GM18507 (cell line): Measurements from ENCODE around the gene PRKCZ.
"Not testable (repeated sequence)": the region's sequence is repeated elsewhere in the genome, so short reads cannot be mapped to it uniquely, and the experiment has no call there.

Experiments
- DNase-seq: peaks from one replicate; pipeline ENCODE4 v3.0.0; 2011; ENCODE audit warnings: low read depth; ENCODE audit not compliant: insufficient read length; ENCODE audit errors: extremely low spot score
- FAIRE-seq: peaks from 2 replicates; lab custom pipeline; 2011; peaks lifted over from hg19 to GRCh38; lab: Jason Lieb, UNC

Gene PRKCZ

DNA sequence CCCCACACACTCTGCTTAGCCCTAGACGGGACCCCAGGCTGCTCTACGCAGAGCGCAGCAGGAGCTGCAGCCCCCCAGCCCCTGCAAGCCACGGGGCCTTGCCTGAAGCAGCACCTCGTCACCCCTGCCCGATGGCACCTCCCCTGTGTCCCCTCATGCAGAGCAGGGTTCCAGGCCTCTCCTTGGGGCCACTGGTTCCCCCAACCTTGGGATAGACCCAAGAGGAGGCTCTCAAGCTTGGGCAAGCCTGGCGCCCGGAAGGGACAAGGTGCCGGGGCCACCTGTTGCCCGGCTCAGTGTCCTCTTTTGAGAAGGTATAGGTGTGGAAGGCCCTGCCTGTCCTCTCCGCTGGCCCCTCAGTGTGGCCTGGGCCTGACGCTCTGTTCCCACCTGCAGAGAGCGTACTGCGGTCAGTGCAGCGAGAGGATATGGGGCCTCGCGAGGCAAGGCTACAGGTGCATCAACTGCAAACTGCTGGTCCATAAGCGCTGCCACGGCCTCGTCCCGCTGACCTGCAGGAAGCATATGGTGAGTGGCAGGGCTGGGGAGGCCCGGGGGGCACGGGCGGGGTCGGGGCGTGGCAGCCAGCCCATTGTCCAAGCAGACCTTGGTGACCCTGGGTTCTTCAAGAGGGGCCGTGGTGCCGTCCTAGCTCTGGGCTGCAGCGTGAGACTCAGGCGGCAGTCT, 93.7 kb downstream of the PRKCZ start:
- FAIRE-seq: no peak
- DNase-seq: no peak

DNA sequence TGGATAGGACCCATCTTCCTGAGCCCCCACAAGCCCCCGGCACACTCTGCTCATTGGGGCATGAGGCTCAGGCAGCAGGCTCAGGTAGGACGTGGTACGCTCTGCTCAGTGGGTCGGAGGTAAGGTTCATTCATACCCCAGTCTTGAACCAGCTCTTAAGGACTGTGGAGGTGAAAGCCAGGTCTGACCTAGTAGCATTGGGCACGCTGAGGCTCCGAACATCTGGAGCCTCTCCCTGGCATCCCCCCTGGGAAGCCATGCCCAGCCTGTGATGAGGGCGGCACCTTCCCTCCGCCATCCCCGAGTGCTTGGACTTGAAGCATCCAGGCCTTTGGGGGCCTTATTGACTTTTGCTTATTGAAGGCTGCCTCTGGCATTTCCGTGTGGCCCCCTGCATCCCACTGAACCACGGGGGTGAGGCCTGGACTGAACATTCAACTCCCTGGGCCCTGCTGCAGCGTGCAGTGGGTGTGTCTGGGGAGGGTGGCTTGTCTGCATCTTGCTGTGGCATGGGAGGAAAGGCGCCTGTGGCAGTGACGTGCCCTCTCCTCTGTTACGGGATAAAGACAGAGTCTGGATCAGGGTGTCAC, 94.4 kb downstream of the PRKCZ start:
- no peak for DNase-seq
- FAIRE-seq: no peak

DNA sequence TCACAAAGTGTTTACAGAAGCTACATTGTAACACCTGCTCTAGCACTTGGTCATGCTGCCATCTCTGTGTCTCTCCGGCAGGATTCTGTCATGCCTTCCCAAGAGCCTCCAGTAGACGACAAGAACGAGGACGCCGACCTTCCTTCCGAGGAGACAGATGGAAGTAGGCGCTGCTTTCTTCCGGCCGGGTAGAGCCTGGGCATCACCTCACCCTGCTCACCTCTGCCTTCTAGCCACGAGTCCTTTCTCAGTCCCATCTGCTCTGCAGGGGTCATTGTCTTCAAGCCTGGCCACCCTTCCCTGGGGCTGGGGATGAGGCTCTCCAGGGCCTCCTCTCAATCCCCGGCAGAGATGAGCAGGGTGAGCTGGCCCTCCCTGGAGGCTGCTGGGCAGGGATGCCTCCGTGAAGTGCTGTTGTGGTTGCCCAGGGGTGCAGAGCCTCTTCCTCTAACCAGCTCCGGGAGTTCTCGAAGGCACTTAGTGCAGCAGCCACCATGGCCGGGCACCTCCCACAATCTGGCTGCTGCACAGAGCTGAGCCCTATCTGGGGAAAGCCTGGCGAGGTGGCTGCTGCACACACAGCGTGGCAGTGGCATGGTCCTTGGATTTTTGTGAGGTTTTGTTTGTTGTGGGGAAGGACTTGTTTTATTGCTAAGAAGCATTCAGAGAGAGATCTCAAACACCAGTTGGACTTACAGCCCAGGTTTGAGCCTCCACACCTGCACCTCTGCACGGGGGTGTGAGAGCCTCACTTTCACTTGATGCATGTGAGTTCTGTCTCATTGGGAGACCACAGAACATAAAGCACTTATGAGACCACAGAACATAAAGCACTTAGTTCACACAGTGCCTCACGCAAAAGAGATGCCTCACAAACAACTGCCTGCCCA, 96.0 kb downstream of the PRKCZ start:
- DNase-seq (no peak), FAIRE-seq (no peak)

GRCh38 chr1:2146836-2147517, 96.8 kb downstream of the PRKCZ start:
- DNase-seq: no peak
- no peak for FAIRE-seq

DNA sequence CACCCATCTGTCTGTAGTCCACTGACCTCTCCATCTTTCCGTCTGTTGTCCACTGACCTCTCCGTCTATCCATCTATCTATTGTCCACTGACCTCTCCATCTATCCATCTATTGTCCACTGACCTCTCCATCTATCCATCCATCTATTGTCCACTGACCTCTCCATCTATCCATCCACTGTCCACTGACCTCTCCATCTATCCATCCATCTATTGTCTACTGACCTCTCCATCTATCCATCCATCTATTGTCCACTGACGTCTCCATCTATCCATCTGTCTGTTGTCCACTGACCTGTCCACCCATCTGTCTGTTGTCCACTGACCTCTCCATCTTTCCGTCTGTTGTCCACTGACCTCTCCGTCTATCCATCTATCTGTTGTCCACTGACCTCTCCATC, 97.7 kb downstream of the PRKCZ start:
- not testable (repeated sequence) for DNase-seq, FAIRE-seq

- DNase-seq: no peak
- FAIRE-seq: no peak
Measured at GRCh38 chr1:2148691-2149090, 98.5 kb downstream of the PRKCZ start.

- DNase-seq (no peak), FAIRE-seq (no peak)
Measured at GRCh38 chr1:2150801-2151200, 100.6 kb downstream of the PRKCZ start.

DNA sequence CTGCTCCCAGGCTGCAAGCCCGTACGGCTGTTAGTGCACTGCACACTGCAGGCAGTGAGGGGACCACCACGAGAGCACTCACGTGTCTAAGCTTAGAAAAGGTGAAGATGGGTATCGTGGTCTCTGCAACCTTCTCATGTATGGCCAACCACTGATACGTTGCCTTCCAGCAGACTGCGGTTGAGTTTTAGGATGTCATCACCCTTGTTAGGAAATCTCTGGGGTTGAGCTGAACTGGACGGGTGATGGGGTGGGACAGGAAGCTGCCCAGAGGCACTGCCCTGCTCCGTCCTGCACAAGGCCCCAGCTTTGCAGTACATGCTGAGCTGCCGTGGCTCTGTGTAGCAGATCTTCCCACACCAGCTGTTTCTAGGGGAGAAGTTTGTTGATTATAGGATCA, 101.0 kb downstream of the PRKCZ start:
- no peak for FAIRE-seq
- no peak for DNase-seq

DNA sequence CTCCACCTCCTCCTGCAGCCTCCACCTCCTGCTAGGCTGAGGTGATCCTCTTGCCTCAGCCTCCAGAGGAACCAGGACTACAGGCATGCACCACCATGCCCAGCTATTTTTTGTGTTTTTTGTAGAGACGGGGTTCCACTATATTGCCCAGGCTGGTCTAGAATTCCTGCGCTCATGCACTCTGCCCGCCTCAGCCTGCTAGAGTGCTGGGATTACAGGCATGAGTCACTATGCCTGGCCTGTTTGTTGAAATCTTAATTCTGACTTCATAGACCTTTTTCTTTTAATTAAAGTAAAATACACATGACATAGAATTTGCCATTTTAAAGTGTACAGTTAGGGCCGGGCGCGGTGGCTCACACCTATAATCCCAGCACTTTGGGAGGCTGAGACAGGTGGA, 101.7 kb downstream of the PRKCZ start:
- DNase-seq (no peak), FAIRE-seq (no peak)

DNA sequence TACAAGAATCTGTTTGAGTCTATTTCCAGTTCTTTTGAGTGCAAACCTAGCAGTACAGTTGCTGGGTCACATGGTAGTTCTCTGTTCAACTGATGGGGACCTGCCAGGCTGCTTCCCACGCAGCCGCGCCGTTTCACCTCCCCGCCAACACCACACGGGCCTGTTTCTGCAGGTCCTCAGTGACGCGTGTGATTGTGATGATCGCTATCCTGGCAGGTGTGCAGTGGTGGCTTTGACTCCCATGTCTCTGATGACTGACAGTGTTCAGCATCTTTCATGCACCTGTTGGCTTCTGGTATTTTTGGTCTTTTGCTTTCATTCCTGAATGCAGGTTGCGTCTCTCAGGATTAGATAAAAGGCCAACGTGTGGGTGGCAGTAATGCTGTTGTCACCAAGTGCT, 102.7 kb downstream of the PRKCZ start:
- DNase-seq: no peak
- FAIRE-seq: no peak

DNA sequence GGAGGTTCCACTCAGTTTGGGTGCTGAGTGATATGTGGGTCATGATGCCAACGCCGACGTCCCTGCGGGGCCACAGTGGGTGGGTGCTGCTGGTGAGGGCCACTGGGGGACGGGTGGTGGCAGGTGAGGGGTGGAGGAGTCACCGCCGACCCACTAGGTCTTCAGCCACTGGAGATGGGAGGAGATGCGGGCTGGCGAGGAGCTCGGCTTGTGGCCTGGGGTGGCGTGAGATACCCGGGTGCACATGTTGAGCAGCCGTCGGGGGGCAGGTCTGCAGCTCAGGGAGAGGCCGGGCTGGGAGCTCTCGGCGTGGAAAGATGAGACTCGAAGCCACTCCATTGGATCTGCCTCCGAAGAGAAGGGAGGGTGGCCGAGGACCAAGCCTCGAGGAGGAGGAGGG, 103.8 kb downstream of the PRKCZ start:
- FAIRE-seq (no peak), DNase-seq (no peak)

GRCh38 chr1:2155147-2155598, 105.0 kb downstream of the PRKCZ start:
- no peak for FAIRE-seq
- no peak for DNase-seq

GRCh38 chr1:2155788-2156187, 105.6 kb downstream of the PRKCZ start:
- FAIRE-seq (no peak), DNase-seq (no peak)

DNA sequence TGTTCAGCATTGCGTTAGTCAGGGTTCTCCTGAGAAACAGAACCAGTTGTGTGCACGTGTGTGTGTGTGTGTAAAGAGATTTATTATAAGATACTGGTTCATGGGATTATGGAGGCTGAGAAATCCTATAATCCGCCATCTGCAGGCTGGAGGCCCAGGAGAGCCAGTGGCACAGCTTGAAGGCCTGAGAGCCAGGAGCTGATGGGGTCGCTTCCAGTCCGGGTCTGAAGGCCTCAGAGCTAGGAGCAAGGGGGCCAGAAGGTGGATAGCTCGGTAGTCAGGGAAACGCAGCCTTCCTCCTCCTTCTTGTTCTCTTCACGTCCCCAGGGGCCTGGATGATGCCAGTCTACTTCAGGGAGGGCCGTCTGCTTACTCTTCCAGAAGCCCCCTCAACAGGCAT, 106.7 kb downstream of the PRKCZ start:
- DNase-seq (no peak), FAIRE-seq (no peak)

DNA sequence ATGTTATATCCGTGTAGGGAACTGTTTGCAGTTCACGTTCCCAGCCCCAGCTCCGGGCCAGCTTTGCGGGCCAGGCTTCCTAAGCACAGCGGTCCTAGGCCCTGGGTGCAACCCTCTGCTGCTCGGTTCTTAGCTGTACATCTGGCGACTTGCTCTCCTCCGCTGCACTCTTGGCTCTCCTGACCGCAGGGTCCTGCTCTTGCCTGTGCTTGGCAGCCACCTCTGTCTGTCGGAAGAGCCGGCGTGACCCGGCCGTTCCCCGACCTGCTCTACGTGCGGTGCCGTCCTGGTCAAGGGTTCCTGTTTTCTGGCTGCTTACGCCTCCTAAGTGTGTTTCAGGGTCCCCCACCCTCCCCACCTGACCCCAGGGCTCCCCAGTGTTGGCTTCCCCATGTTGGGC, 107.6 kb downstream of the PRKCZ start:
- FAIRE-seq: no peak
- DNase-seq: no peak

DNA sequence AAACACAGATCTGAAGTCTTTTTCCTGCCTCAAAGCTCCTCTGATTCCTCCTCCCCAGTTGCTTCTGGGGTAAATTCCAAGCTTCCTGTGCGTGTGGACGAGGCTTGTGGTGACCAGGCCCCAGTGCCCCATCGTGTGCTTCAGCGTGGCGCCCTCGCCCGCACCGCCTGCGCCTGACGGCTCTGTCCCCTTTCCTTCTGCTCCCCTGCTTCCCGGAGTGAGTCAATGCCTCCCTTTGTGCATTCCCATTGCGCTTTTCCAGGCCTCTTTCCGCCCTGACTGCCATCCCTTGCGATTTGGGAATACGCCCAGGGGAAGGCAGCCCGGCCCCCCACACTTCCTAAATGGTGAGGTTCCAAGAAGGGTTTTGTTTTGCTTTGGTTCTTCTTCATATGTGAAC, 108.1 kb downstream of the PRKCZ start:
- DNase-seq: no peak

DNA sequence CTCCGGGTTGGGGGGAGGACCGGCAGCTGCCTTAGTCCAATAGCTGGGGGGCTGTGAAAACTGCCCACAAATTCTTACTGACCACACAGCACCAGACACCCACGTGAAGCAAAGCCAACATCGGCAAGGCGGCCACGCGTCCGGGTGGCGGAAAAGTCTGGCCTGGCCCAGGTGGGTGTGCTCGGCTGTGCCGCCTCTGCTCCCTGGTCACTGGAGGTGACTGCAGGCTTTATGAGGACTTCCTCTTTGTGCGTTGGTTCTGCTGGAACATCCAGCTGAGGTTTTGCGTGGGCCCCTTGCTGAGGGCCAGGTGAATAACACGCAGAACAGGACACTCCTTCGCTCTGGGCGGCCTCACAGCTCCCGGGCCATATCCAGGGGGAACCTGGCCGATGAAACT, 108.9 kb downstream of the PRKCZ start:
- FAIRE-seq (no peak), DNase-seq (no peak)

More for the DNA sequence above, 108.1 kb downstream of the PRKCZ start:
- FAIRE-seq: no peak

- no peak for FAIRE-seq
- no peak for DNase-seq
Measured at GRCh38 chr1:2160451-2161300, 110.5 kb downstream of the PRKCZ start.

- FAIRE-seq (no peak), DNase-seq (no peak)
Measured at GRCh38 chr1:2163205-2163604, 113.0 kb downstream of the PRKCZ start.
